Measurements from ENCODE around the gene CDRT4. TPM values are rescaled to one million over a fixed set of nuclear protein-coding genes. Genes with fewer than 3 reads are reported as not detected.
A peak's percentile ranks its signal among the peaks of the same experiment; 100 is the strongest.

Gene CDRT4
- polyA plus RNA-seq, 2 of the 4 experiments (the other 2 are of a cell fraction): 0.58 to 5.4 TPM

GRCh38 chr17:15388356-15389041 lies 78.9 kb downstream of the CDRT4 start:
- ATAC-seq (no peak), DNase-seq (ENCODE audit: low read depth in 1 of 2, low spot score in 1 of 2) (no peak), FAIRE-seq (no peak)
- ChIA-PET POLR2A (no interaction called here), CTCF (interaction anchor here (1.4 to 1.7 kb wide), 3 partner anchors 15 to 131 kb away, joined by 3 to 7 read pairs (median 5); no protein-coding TSS in a partner anchor)
- 47% methylated on average over 8 of the region's 8 CpGs for WGBS (ENCODE audit: missing lambda C conversion rate)
- TF ChIP-seq MAX (IDR thresholded peaks at IDR 0.05): no peak
- TF ChIP-seq NR3C1 (IDR thresholded peaks at IDR 0.05): no peak
- no peak for TF ChIP-seq RARB (CRISPR knock-in tag; IDR thresholded peaks at IDR 0.05)
- TF ChIP-seq NPAS2 (CRISPR knock-in tag; IDR thresholded peaks at IDR 0.05; ENCODE audit: borderline replicate concordance): no peak
- no peak for TF ChIP-seq ESRRA (IDR thresholded peaks at IDR 0.05; ENCODE audit: borderline replicate concordance, low read length)
- TF ChIP-seq SREBF2 (IDR thresholded peaks at IDR 0.05): no peak
- TF ChIP-seq ZFP36 (IDR thresholded peaks at IDR 0.05; ENCODE audit: borderline replicate concordance, partially characterized antibody): no peak
- no peak for TF ChIP-seq HOXA7 (CRISPR knock-in tag; IDR thresholded peaks at IDR 0.05)
- no peak for TF ChIP-seq ELK1 (IDR thresholded peaks at IDR 0.05; ENCODE audit: low read depth, low read length)
- TF ChIP-seq RAD21 (conservative IDR thresholded peaks at IDR 0.05 in 1 of 2, IDR thresholded peaks at IDR 0.05 in 1 of 2): no peak
- Histone ChIP-seq H3K4me1 (no peaks in the 10 kb centered on the region), H3K4me2 (no peak overlapping the region), H3K9me3 (peaks cover 28% of the 10 kb centered on the region), H3K4me3 (no peak overlapping the region), H3K27ac (no peak overlapping the region)

GRCh38 chr17:15386083-15386482 lies 81.3 kb downstream of the CDRT4 start:
- no peak overlapping the region for H3K27ac ChIP-seq
- H3K9me3 ChIP-seq: peaks cover 28% of the 10 kb centered on the region
- CTCF ChIA-PET: interaction anchor here (1.4 kb wide), 1 partner anchor 117 kb away, joined by 3 read pairs; no protein-coding TSS in a partner anchor
- TF ChIP-seq RNF2 (IDR thresholded peaks at IDR 0.05; ENCODE audit: borderline replicate concordance, low read depth): no peak
- TF ChIP-seq MAFK (IDR thresholded peaks at IDR 0.05; ENCODE audit: partially characterized antibody): no peak
- TF ChIP-seq ZC3H11A (IDR thresholded peaks at IDR 0.05): no peak
- no peak for TF ChIP-seq NFE2L2 (conservative IDR thresholded peaks at IDR 0.05; ENCODE audit: low read length)
- TF ChIP-seq HOXB13 (CRISPR knock-in tag; IDR thresholded peaks at IDR 0.05; ENCODE audit: low read depth): no peak
- TF ChIP-seq CBX8 (IDR thresholded peaks at IDR 0.05): no peak
- TF ChIP-seq CEBPB (IDR thresholded peaks at IDR 0.05): no peak
- TF ChIP-seq CTCF (IDR thresholded peaks at IDR 0.05): no peak
- no peak for TF ChIP-seq SMC3 (IDR thresholded peaks at IDR 0.05)
- no peak for TF ChIP-seq FOSB (CRISPR knock-in tag; IDR thresholded peaks at IDR 0.05)
- no peak for TF ChIP-seq SREBF2 (IDR thresholded peaks at IDR 0.05)
- no peak for TF ChIP-seq KDM1A (IDR thresholded peaks at IDR 0.05; ENCODE audit: low read depth)
- TF ChIP-seq ATOH8 (CRISPR knock-in tag; IDR thresholded peaks at IDR 0.05; ENCODE audit: low read depth): no peak
- TF ChIP-seq HOXA7 (CRISPR knock-in tag; IDR thresholded peaks at IDR 0.05): no peak
- no peak for TF ChIP-seq ZNF302 (CRISPR knock-in tag; IDR thresholded peaks at IDR 0.05)
- no peak for TF ChIP-seq JUN (IDR thresholded peaks at IDR 0.05)
- no peak for TF ChIP-seq HMGXB4 (CRISPR knock-in tag; IDR thresholded peaks at IDR 0.05; ENCODE audit: borderline replicate concordance)
- no peak for TF ChIP-seq EHF (CRISPR knock-in tag; IDR thresholded peaks at IDR 0.05)
- no peak for TF ChIP-seq E2F6 (IDR thresholded peaks at IDR 0.05; ENCODE audit: borderline replicate concordance, low read depth)
- TF ChIP-seq GATA3 (IDR thresholded peaks at IDR 0.05; ENCODE audit: borderline replicate concordance): no peak
- WGBS (ENCODE audit: missing lambda C conversion rate): 34% methylated on average over 4 of the region's 4 CpGs
- H3K4me2 ChIP-seq: no peak overlapping the region
- no peak for ATAC-seq
- peak; percentile 73 for FAIRE-seq
- no peak overlapping the region for H3K4me3 ChIP-seq
- POLR2A ChIA-PET: no interaction called here
- no peak for DNase-seq (ENCODE audit: low read depth in 1 of 2, low spot score in 1 of 2)
- H3K4me1 ChIP-seq: peaks cover 8% of the 10 kb centered on the region; the same call in 2 of the 3 replicates

All from A549 (cell line).